H1 (cell line): ENCODE results near the gene AVPR1B. TPM values are rescaled to one million over a fixed set of nuclear protein-coding genes. Genes with fewer than 3 reads are reported as not detected.

Experiments
- CTCF ChIA-PET: fragments of 300-600 bp; sonication (Branson Sonifier 250); formaldehyde crosslinking; loops from one replicate; lab custom pipeline; 2021; ENCODE audit not compliant: partially characterized antibody; lab: Charles Lee
- POLR2A ChIA-PET: fragments of 300-600 bp; sonication (Branson Sonifier 250); formaldehyde crosslinking; loops from one replicate; lab custom pipeline; 2021; ENCODE audit warnings: inconsistent platforms; ENCODE audit not compliant: partially characterized antibody; lab: Charles Lee
- DNase-seq, 2 experiments: peaks; one replicate each; pipeline versions ENCODE4 v3.0.0 to v3.0.0-alpha.2; 2010 to 2022; ENCODE audit warnings: low spot score in 2 of 2, low read depth in 1 of 2, mixed read lengths in 1 of 2
- FAIRE-seq: peaks from 2 replicates; lab custom pipeline; 2011; peaks lifted over from hg19 to GRCh38; lab: Jason Lieb, UNC
- H2AFZ ChIP-seq: 2 replicates; pipeline ENCODE4 v1.8.1; 2012; ENCODE audit warnings: low read length, inconsistent platforms
- H2AK5ac ChIP-seq: 2 replicates; pipeline ENCODE4 v1.6.1; 2013; ENCODE audit warnings: low read depth, low read length
- H2BK120ac ChIP-seq: replicated peaks from 2 replicates; pipeline ENCODE3; 2013; ENCODE audit warnings: low read depth, low read length, inconsistent platforms
- H2BK12ac ChIP-seq: 2 replicates; pipeline ENCODE4 v1.6.1; 2013; ENCODE audit warnings: low read depth, low read length
- H2BK15ac ChIP-seq: 2 replicates; pipeline ENCODE4 v1.6.1; 2013; ENCODE audit warnings: low read length
- H2BK20ac ChIP-seq: 2 replicates; pipeline ENCODE4 v1.6.1; 2013; ENCODE audit warnings: low read length
- H2BK5ac ChIP-seq: 2 replicates; pipeline ENCODE4 v1.6.1; 2013; ENCODE audit warnings: low read depth, low read length
- H3K14ac ChIP-seq: 2 replicates; pipeline ENCODE4 v1.6.1; 2013; ENCODE audit warnings: inconsistent platforms; ENCODE audit not compliant: insufficient read length
- H3K18ac ChIP-seq: 2 replicates; pipeline ENCODE4 v1.6.1; 2013; ENCODE audit warnings: low read length; ENCODE audit errors: extremely low read depth
- H3K23ac ChIP-seq: 2 replicates; pipeline ENCODE4 v1.6.1; 2013; ENCODE audit warnings: inconsistent platforms; ENCODE audit not compliant: insufficient read length
- H3K23me2 ChIP-seq: 2 replicates; pipeline ENCODE4 v1.6.1; 2013; ENCODE audit warnings: low read depth, low read length
- H3K27ac ChIP-seq: 2 replicates; pipeline ENCODE4 v1.6.1; 2011; ENCODE audit warnings: low read depth, low read length, inconsistent platforms
- H3K27me3 ChIP-seq, 4 experiments: replicated peaks in 1 of 4; 1 replicate in 1 of 4; 2 replicates in 3 of 4; pipeline versions ENCODE4 v1.6.1 to v1.8.1; 2011 to 2013; ENCODE audit warnings: low read length in 3 of 4, mild to moderate bottlenecking in 3 of 4, inconsistent platforms in 2 of 4, mixed read lengths in 2 of 4, moderate library complexity in 1 of 4; ENCODE audit not compliant: control insufficient read depth in 3 of 4, insufficient read depth in 3 of 4; ENCODE audit errors: extremely low read depth in 1 of 4
- H3K36me3 ChIP-seq, 4 experiments: 2 replicates each; pipeline versions ENCODE4 v1.6.1 to v1.8.1; 2011 to 2013; ENCODE audit warnings: mild to moderate bottlenecking in 4 of 4, low read length in 3 of 4, moderate library complexity in 2 of 4, control low read depth in 1 of 4, inconsistent platforms in 1 of 4; ENCODE audit not compliant: insufficient read depth in 4 of 4, control insufficient read depth in 2 of 4
- H3K4ac ChIP-seq: replicated peaks from 2 replicates; pipeline ENCODE3; 2013; ENCODE audit warnings: low read length, low read depth, mixed read lengths, inconsistent platforms; ENCODE audit not compliant: insufficient read length
- H3K4me1 ChIP-seq, 4 experiments: replicated peaks in 1 of 4; 1 replicate in 1 of 4; 2 replicates in 3 of 4; pipeline versions ENCODE4 v1.6.1 to v1.8.1; 2011 to 2013; ENCODE audit warnings: low read length in 3 of 4, inconsistent platforms in 2 of 4, mixed read lengths in 1 of 4; ENCODE audit not compliant: insufficient read depth in 4 of 4, control insufficient read depth in 3 of 4
- H3K4me2 ChIP-seq, 2 experiments: 2 replicates each; pipeline versions ENCODE4 v1.6.1 to v1.8.1; 2011 to 2013; ENCODE audit warnings: low read depth in 2 of 2, low read length in 2 of 2, control low read depth in 1 of 2, inconsistent platforms in 1 of 2, mild to moderate bottlenecking in 1 of 2; ENCODE audit not compliant: insufficient read depth in 1 of 2
- H3K4me3 ChIP-seq, 4 experiments: fragments of 200-600, 300-600 bp in 1 of 4; sonication (generic), shearing (Covaris generic), sonication (Bioruptor Twin) in 1 of 4; 2 replicates each; pipeline versions ENCODE4 v1.5.1 to v1.8.1; 2011 to 2016; ENCODE audit warnings: low read length in 4 of 4, low read depth in 3 of 4, control low read depth in 2 of 4, inconsistent platforms in 2 of 4, mild to moderate bottlenecking in 2 of 4, mixed read lengths in 1 of 4, moderate library complexity in 1 of 4; ENCODE audit not compliant: insufficient read depth in 2 of 4; ENCODE audit errors: extremely low read depth in 1 of 4
- H3K56ac ChIP-seq: replicated peaks from 2 replicates; pipeline ENCODE3; 2013; ENCODE audit warnings: low read depth, mild to moderate bottlenecking, mixed read lengths, low read length, inconsistent platforms; ENCODE audit not compliant: insufficient read length
- H3K79me1 ChIP-seq: 2 replicates; pipeline ENCODE4 v1.6.1; 2013; ENCODE audit warnings: low read depth, low read length, control low read depth
- H3K79me2 ChIP-seq, 2 experiments: 2 replicates each; pipeline versions ENCODE4 v1.6.1 to v1.8.1; 2012 to 2013; ENCODE audit warnings: low read length in 2 of 2, mild to moderate bottlenecking in 2 of 2, inconsistent platforms in 1 of 2; ENCODE audit not compliant: insufficient read depth in 2 of 2, control insufficient read depth in 1 of 2
- H3K9ac ChIP-seq, 4 experiments: replicated peaks in 1 of 4; 1 replicate in 1 of 4; 2 replicates in 3 of 4; pipeline versions ENCODE4 v1.6.1 to v1.8.1; 2011 to 2013; ENCODE audit warnings: low read depth in 3 of 4, low read length in 3 of 4, control low read depth in 2 of 4, mild to moderate bottlenecking in 2 of 4, moderate library complexity in 2 of 4, inconsistent platforms in 1 of 4; ENCODE audit errors: extremely low read depth in 1 of 4
- H3K9me3 ChIP-seq, 2 experiments: 2 replicates each; pipeline versions ENCODE4 v1.6.1 to v1.8.1; 2012 to 2013; ENCODE audit warnings: mild to moderate bottlenecking in 2 of 2, moderate library complexity in 2 of 2, control low read depth in 1 of 2, inconsistent platforms in 1 of 2, low read depth in 1 of 2, low read length in 1 of 2, mixed read lengths in 1 of 2; ENCODE audit not compliant: insufficient read depth in 2 of 2
- H4K20me1 ChIP-seq, 2 experiments: replicated peaks in 1 of 2; 2 replicates each; pipeline versions ENCODE3 to v1.8.1; 2011 to 2013; ENCODE audit warnings: inconsistent platforms in 2 of 2, low read length in 2 of 2, mild to moderate bottlenecking in 1 of 2; ENCODE audit not compliant: insufficient read depth in 2 of 2, control insufficient read depth in 1 of 2
- H4K5ac ChIP-seq: 2 replicates; pipeline ENCODE4 v1.6.1; 2013; ENCODE audit warnings: low read length, low read depth, mixed read lengths, inconsistent platforms; ENCODE audit not compliant: insufficient read length
- H4K8ac ChIP-seq: 2 replicates; pipeline ENCODE4 v1.8.0; 2013; ENCODE audit warnings: mild to moderate bottlenecking, moderate library complexity, low read length, inconsistent platforms; ENCODE audit not compliant: insufficient read depth; ENCODE audit errors: extremely low read depth
- H4K91ac ChIP-seq: replicated peaks from 2 replicates; pipeline ENCODE3; 2013; ENCODE audit warnings: low read length, mixed read lengths, inconsistent platforms; ENCODE audit not compliant: insufficient read length
- BACH1 ChIP-seq: IDR thresholded peaks from 2 replicates; pipeline ENCODE4 v1.6.1; 2012; ENCODE audit warnings: low read length, improper control_type of control experiment
- CBX8 ChIP-seq: fragments of 300-800, 300-1000 bp; sonication (generic); IDR thresholded peaks from 2 replicates; pipeline ENCODE4 v1.7.1; 2016; ENCODE audit warnings: low read depth, low read length, borderline replicate concordance
- JUN ChIP-seq: IDR thresholded peaks from 2 replicates; pipeline ENCODE4 v1.6.1; 2011; ENCODE audit warnings: low read depth, mild to moderate bottlenecking, improper control_type of control experiment, low read length
- MAX ChIP-seq: IDR thresholded peaks from 2 replicates; pipeline ENCODE4 v1.6.1; 2012; ENCODE audit warnings: inconsistent platforms
- RXRA ChIP-seq: IDR thresholded peaks from 2 replicates; pipeline ENCODE4 v1.6.1; 2011; ENCODE audit warnings: low read depth, mild to moderate bottlenecking, low read length, moderate library complexity; ENCODE audit not compliant: insufficient read depth
- SAP30 ChIP-seq: fragments of 300-600 bp; sonication (generic); IDR thresholded peaks from 2 replicates; pipeline ENCODE4 v1.7.1; 2012; ENCODE audit warnings: low read length, moderate library complexity, mild to moderate bottlenecking, inconsistent platforms; ENCODE audit not compliant: insufficient read depth, insufficient replicate concordance
- SP1 ChIP-seq: IDR thresholded peaks from 2 replicates; pipeline ENCODE4 v1.6.1; 2011; ENCODE audit warnings: low read depth, low read length
- SP2 ChIP-seq: IDR thresholded peaks from 2 replicates; pipeline ENCODE4 v1.6.1; 2012; ENCODE audit warnings: mild to moderate bottlenecking, low read length, inconsistent platforms
- SUZ12 ChIP-seq: fragments of 200-600 bp; sonication (generic); IDR thresholded peaks from 2 replicates; pipeline ENCODE4 v1.6.1; 2012; ENCODE audit warnings: mild to moderate bottlenecking, inconsistent platforms, low read length, moderate library complexity, mixed read lengths
- WGBS, 2 experiments: shearing (Covaris generic) in 1 of 2; methylation state at CpG; one replicate each; pipeline versions ENCODE4 v1.1.6 to v1.1.7; 2013 to 2015; ENCODE audit warnings: low lambda C conversion rate in 2 of 2, mixed read lengths in 2 of 2, inconsistent platforms in 1 of 2, low coverage in 1 of 2, missing lambda C conversion rate in 1 of 2; ENCODE audit not compliant: insufficient replicate concordance in 2 of 2, insufficient coverage in 1 of 2, insufficient read length in 1 of 2; ENCODE audit errors: extremely low coverage in 1 of 2, missing lambda C conversion rate in 1 of 2; 5-methylcytosine and 5-hydroxymethylcytosine counted together
- polyA plus RNA-seq, 7 experiments: library from polyadenylated mRNA; depleted of rRNA in 3 of 7; stranded (reverse) in 5 of 7; unstranded in 2 of 7; fragments of >200 nt in 5 of 7; fragments of 200-250 nt in 2 of 7; gene quantifications; 1 replicate in 5 of 7; 2 replicates in 1 of 7; 4 replicates in 1 of 7; pipeline versions ENCODE4 v1.2.1 to v1.2.3, GENCODE V29; 2011 to 2013; ENCODE audit warnings: missing spikeins in 2 of 7, mixed read lengths in 2 of 7
- total RNA-seq: library from RNA; stranded (reverse); fragmentation: NEBNext Ultra II Directional; extraction: Animal tissue kit (Norgen Biotek cat#: 25700); gene quantifications from 2 replicates; pipeline ENCODE4 v1.2.1, GENCODE V29; 2021
- TF ChIP-seq, protein P1 (sequence below): IDR thresholded peaks from 2 replicates; pipeline ENCODE4 v1.6.1; 2012; ENCODE audit warnings: inconsistent platforms
- TF ChIP-seq, protein P2 (sequence below): IDR thresholded peaks from 2 replicates; pipeline ENCODE4 v1.6.1; 2012; ENCODE audit warnings: low read length, inconsistent platforms

AVPR1B gene
- total and polyA plus RNA-seq, 2 of the 8 experiments (the other 6 are each of a cell fraction or from before 2014, with no cell fraction given) = 0.29 to 0.50 TPM

DNA sequence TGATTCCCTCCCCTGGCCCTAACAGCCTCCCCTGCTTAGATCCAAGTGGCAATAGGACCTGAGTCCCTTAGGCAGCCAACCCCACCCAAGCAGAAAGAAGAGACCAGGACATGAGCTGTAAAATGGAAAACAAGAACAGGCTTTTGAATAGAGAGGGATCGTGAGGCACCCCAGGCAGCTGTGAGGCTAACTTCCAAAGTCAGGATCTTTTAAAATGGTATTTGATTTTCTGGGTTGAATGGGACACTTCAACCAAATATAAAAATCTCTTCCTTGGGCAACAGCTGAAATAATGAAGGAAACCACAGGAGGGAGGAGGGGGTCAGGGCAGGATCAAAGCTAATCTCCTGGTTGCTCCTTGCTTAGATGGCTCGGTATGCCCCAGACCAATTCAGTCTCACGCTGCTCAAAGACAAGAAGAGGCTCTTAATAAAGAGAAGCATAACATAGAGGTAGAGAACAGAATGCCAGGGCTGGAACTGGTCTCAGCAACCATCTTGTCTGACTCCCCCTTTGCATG lies 28.6 kb upstream of the AVPR1B start:
- Histone ChIP-seq H2BK120ac (no peak overlapping the region), H3K4me3 (no peak overlapping the region), H4K91ac (no peak overlapping the region), H3K56ac (no peak overlapping the region), H3K9ac (no peak overlapping the region), H3K27ac (no peak overlapping the region), H3K23ac (no peak overlapping the region), H3K36me3 (no peaks in the 10 kb centered on the region), H4K20me1 (no peaks in the 10 kb centered on the region), H3K27me3 (no peaks in the 10 kb centered on the region), H2BK5ac (no peak overlapping the region), H3K23me2 (no peaks in the 10 kb centered on the region), H2BK15ac (no peak overlapping the region), H3K4ac (no peak overlapping the region), H2BK12ac (no peak overlapping the region), H3K4me2 (no peak overlapping the region), H3K9me3 (no peaks in the 10 kb centered on the region), H3K79me1 (no peaks in the 10 kb centered on the region), H2AK5ac (no peak overlapping the region), H3K4me1 (no peaks in the 10 kb centered on the region), H3K18ac (no peak overlapping the region), H3K14ac (no peak overlapping the region), H4K8ac (no peak overlapping the region), H3K79me2 (no peaks in the 10 kb centered on the region), H4K5ac (no peak overlapping the region), H2AFZ (no peak overlapping the region), H2BK20ac (no peak overlapping the region)
- ChIA-PET POLR2A (interaction anchor here (0.6 kb wide), 1 partner anchor 576 kb away, joined by 3 read pairs; no protein-coding TSS in a partner anchor), CTCF (interaction anchor here (0.6 to 1.3 kb wide), 4 partner anchors 9 to 226 kb away, joined by 3 to 4 read pairs (median 3); no protein-coding TSS in a partner anchor)
- 94% methylated on average over 3 of the region's 3 CpGs; no CpG with 5 or more reads in 1 of the 2 experiments for WGBS, 2 experiments
- DNase-seq (no peak), FAIRE-seq (no peak)
- no peak for TF ChIP-seq JUN
- TF ChIP-seq, protein P1, sequence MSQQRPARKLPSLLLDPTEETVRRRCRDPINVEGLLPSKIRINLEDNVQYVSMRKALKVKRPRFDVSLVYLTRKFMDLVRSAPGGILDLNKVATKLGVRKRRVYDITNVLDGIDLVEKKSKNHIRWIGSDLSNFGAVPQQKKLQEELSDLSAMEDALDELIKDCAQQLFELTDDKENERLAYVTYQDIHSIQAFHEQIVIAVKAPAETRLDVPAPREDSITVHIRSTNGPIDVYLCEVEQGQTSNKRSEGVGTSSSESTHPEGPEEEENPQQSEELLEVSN = no peak
- no peak for TF ChIP-seq SP2
- TF ChIP-seq SAP30 = no peak
- TF ChIP-seq MAX = no peak
- TF ChIP-seq, protein P2, sequence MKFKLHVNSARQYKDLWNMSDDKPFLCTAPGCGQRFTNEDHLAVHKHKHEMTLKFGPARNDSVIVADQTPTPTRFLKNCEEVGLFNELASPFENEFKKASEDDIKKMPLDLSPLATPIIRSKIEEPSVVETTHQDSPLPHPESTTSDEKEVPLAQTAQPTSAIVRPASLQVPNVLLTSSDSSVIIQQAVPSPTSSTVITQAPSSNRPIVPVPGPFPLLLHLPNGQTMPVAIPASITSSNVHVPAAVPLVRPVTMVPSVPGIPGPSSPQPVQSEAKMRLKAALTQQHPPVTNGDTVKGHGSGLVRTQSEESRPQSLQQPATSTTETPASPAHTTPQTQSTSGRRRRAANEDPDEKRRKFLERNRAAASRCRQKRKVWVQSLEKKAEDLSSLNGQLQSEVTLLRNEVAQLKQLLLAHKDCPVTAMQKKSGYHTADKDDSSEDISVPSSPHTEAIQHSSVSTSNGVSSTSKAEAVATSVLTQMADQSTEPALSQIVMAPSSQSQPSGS = no peak
- no peak for TF ChIP-seq SP1
- TF ChIP-seq RXRA = no peak
- TF ChIP-seq BACH1 = no peak
- TF ChIP-seq CBX8 = no peak
- TF ChIP-seq SUZ12 = no peak
